DMS79 treated with DMSO at 0.1 percent for 48 hours (cell line): ENCODE measurements around the gene STK39.
A peak's percentile ranks its signal among the peaks of the same experiment; 100 is the strongest.

Source experiments
- DNase-seq: peaks from one replicate; lab custom pipeline; 2025; lab: John Stamatoyannopoulos, UW

STK39 gene

GRCh38 chr2:167953776-167954175 is 293.6 kb downstream of the STK39 start:
- no peak for DNase-seq

GRCh38 chr2:167950571-167950970 is 296.8 kb downstream of the STK39 start:
- DNase-seq, result no peak

GRCh38 chr2:167946441-167946841 is 301.0 kb downstream of the STK39 start:
- no peak for DNase-seq

GRCh38 chr2:167945660-167946368 is 301.6 kb downstream of the STK39 start:
- DNase-seq, result no peak

- peak; percentile 17 for DNase-seq
These were observed 302.4 kb downstream of the STK39 start for GRCh38 chr2:167944825-167945659.

GRCh38 chr2:167943897-167944296 is 303.5 kb downstream of the STK39 start:
- peak; percentile 90 for DNase-seq

- DNase-seq, result no peak
These were observed 304.0 kb downstream of the STK39 start for GRCh38 chr2:167943368-167943767.

- DNase-seq, result no peak
These were observed 304.9 kb downstream of the STK39 start for GRCh38 chr2:167942366-167943081.

- no peak for DNase-seq
These were observed 305.8 kb downstream of the STK39 start for GRCh38 chr2:167941604-167942003.

- DNase-seq, result no peak
These were observed 306.5 kb downstream of the STK39 start for GRCh38 chr2:167940734-167941507.

- no peak for DNase-seq
These were observed 307.1 kb downstream of the STK39 start for GRCh38 chr2:167940346-167940725.

GRCh38 chr2:167939514-167940345 is 307.7 kb downstream of the STK39 start:
- no peak for DNase-seq

- no peak for DNase-seq
These were observed 310.0 kb downstream of the STK39 start for GRCh38 chr2:167937403-167937802.

- no peak for DNase-seq
These were observed 311.6 kb downstream of the STK39 start for GRCh38 chr2:167935803-167936110.

- DNase-seq, result no peak
These were observed 314.1 kb downstream of the STK39 start for GRCh38 chr2:167933097-167933814.

- no peak for DNase-seq
These were observed 315.2 kb downstream of the STK39 start for GRCh38 chr2:167932123-167932693.

- DNase-seq, result no peak
These were observed 317.9 kb downstream of the STK39 start for GRCh38 chr2:167929484-167929883.

- no peak for DNase-seq
These were observed 319.0 kb downstream of the STK39 start for GRCh38 chr2:167928434-167928833.

GRCh38 chr2:167925758-167926157 is 321.6 kb downstream of the STK39 start:
- DNase-seq, result peak; percentile 70

- peak; percentile 35 for DNase-seq
These were observed 322.8 kb downstream of the STK39 start for GRCh38 chr2:167924556-167924955.
